GM19467 (cell line): Measurements from ENCODE around the gene GAL3ST3.
"Not testable (repeated sequence)": the region's sequence is repeated elsewhere in the genome, so short reads cannot be mapped to it uniquely, and the experiment has no call there.

Experiments
- ATAC-seq: cut with Tn5 transposase; IDR thresholded peaks from one replicate; pipeline ENCODE4 v1.9.1; 2021; ENCODE audit warnings: mild to moderate bottlenecking, moderate library complexity; ENCODE audit not compliant: unreplicated experiment

The GAL3ST3 gene

DNA sequence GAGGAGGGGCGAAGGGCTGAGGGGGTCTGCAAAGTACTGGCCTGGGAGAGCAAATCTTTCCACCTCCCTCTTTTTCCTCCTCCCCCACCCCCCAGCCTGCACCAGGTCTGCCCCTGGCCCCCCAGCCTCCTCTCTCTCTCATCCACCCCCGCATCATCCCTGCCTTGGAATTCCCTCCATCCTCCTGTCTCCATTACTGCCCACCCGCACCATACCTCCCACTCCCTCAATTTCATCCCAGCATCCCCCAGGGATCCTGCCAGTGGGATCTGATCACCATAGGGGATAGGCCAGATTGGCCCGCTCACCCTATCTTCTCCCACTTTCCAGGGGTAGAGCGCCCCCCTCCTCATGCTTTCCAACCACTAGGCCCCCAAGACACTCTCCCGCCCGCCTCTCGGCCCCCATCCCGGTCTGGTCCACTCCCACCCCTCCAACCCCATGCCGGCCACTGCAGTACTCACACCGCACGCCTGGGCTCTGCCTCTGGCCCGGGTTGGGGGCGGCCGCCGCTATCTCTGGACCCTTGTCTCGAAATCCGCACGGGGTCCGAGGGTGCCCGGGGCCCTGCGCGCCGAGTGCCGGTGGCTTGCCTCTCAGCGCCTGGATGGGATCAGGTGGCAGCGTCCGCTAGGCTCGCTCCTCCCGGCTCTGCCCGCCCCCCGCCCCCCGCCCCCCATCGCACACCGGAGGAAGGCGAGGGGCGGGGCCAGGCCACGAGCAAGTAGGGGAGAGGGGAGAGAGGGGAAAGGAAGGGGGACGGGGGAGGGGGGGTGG, at the start of gene GAL3ST3:
TSS of gene GAL3ST3 (minus strand) at position 615 of the 777 bp plus-strand sequence. CDS start 3,746 bp downstream, outside the sequence.
- ATAC-seq, result no peak

GRCh38 chr11:66092125-66092524, 43.2 kb upstream of the GAL3ST3 start:
- ATAC-seq, result not testable (repeated sequence)

- ATAC-seq, result no peak
These were observed 41.3 kb upstream of the GAL3ST3 start for GRCh38 chr11:66090288-66090687.

- ATAC-seq, result no peak
These were observed 40.1 kb upstream of the GAL3ST3 start for GRCh38 chr11:66089067-66089466.

- ATAC-seq, result no peak
These were observed 38.4 kb upstream of the GAL3ST3 start for GRCh38 chr11:66087148-66087908.

- ATAC-seq, result no peak
These were observed 36.0 kb upstream of the GAL3ST3 start for GRCh38 chr11:66084821-66085475.

DNA sequence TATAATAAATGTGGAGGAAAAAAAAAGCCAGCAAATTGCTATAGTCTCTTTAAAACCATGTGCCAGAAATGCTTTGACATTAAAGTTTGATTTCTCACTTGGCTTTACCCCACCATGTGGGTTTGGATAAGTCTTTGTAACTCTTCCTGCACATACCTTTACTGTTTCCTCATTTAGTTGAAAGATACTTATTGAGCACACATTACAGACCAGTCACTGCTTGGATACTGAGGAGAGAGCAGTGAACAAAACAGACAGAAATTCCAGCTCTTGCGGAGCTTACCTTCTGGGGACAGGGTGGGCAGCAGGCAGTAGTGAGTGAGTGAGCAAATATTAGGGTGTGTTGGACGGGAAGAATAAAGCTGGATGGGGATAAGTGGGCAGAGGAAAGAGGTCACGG, 34.8 kb upstream of the GAL3ST3 start:
- no peak for ATAC-seq

GRCh38 chr11:66082946-66083698, 34.2 kb upstream of the GAL3ST3 start:
- ATAC-seq, result no peak

DNA sequence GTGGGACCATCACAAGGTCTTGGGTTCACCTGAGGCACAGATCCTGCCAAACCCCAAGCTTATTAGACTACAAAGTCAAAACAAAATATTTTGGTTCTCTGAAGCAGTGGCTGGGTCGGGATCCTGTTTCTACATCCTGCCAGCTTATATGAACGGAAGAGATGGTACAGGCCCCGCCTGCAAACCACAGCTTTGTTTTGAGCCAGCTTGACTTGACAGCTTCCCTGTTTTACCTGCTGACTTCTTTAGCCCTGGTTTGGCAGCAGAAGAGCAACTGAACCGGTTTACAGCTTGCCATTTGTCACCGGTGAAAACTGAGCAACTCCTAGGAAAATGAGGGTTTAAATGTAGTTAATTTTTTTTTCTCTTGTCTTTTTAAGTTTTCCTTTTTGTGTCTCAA, 32.5 kb upstream of the GAL3ST3 start:
- ATAC-seq, result peak; percentile 48

- ATAC-seq, result no peak
These were observed 31.3 kb upstream of the GAL3ST3 start for GRCh38 chr11:66080055-66080817.

GRCh38 chr11:66078949-66079348, 30.0 kb upstream of the GAL3ST3 start:
- not testable (repeated sequence) for ATAC-seq

DNA sequence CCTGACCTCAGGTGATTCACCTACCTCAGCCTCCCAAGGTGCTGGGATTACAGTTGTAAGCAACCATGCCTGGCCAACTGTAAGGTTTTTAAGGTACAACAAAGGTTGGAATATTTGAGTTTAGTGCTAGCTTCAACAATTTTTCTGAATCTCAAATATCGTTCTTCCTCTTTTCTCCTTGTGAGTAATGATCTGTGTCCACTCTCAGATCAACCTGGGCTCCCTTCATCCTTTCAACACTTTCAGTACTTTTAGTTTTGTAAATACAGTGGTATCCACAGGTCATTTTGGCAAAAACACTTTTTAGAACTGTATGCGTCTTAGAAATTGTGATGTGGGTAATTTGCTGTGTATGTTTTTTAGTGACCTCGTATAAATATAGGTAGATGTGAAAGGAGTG, 29.0 kb upstream of the GAL3ST3 start:
- ATAC-seq, result no peak

DNA sequence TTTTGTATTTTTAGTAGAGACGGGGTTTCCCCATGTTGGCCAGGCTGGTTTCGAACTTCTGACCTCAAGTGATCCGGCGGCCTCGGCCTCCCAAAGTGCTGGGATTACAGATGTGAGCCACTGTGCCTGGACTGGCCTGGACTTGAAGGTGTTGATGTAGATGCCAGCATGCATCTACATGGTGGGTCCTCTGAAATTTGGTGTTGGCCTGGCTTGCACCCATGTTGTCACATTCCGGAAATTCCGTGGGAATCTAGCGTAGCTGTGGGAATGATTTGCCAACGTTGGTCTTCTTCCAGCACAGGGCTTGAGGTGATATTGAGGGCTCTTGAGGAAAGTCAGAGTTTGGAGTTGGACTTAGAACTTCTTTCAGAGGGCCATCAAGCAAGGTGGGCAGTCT, 27.6 kb upstream of the GAL3ST3 start:
- ATAC-seq, result no peak

GRCh38 chr11:66075273-66075672, 26.3 kb upstream of the GAL3ST3 start:
- ATAC-seq, result no peak

- ATAC-seq, result no peak
These were observed 24.7 kb upstream of the GAL3ST3 start for GRCh38 chr11:66073669-66074068.

DNA sequence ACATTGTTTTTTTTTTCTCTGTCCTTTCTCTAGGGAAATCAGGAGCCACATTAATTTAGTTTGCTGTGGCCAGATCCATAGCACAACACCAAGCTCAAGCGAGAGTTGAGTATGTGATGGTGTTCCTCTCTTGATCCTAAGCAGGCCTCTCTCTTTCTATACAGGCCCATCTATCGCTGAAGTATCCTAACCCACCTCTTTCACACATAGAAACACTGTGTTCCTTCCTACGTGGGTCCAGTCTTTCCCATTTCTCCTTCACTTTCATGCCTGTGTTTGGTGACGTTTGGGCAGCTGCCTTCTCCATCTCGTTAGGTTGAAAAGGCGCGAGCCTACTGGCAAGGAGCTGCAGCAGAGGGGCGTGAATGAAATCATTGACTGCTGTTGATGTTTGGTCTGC, 23.6 kb upstream of the GAL3ST3 start:
- no peak for ATAC-seq

DNA sequence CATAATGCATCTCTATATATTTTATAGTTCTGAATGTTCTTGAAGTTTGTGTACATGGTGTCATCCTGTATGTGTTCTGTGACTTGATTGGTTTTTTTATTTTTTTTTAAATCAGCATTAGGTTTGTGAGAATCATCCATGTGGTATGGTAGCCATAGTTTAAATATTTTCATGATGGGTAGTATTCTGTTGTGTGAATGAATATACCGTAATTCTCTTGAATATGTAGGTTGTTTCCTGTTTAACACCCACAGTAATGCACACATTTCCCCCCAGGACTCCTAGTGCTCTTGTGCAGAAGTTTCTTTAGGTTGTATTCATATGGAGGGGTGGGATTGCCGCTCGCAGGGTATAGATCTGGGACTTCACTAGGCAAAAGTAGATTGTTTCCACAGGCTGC, 23.1 kb upstream of the GAL3ST3 start:
- no peak for ATAC-seq

GRCh38 chr11:66071381-66071801, 22.4 kb upstream of the GAL3ST3 start:
- no peak for ATAC-seq

GRCh38 chr11:66070604-66071380, 21.8 kb upstream of the GAL3ST3 start:
- ATAC-seq, result peak; percentile 10
